A549 (cell line): Measurements from ENCODE around the gene CBR3.

Experiments used
- ESRRA ChIP-seq: fragments of 150-350 bp; IDR thresholded peaks from 2 replicates; pipeline ENCODE4 v1.6.1; 2014; ENCODE audit warnings: mild to moderate bottlenecking, low read length, borderline replicate concordance
- MYC ChIP-seq: IDR thresholded peaks from 2 replicates; pipeline ENCODE4 v1.6.1; 2012; ENCODE audit warnings: mild to moderate bottlenecking, inconsistent platforms, low read length, improper control_type of control experiment, borderline replicate concordance
- PHF8 ChIP-seq: fragments of 200-600 bp; sonication (generic); IDR thresholded peaks from 2 replicates; pipeline ENCODE4 v1.6.1; 2016; ENCODE audit warnings: low read depth, mild to moderate bottlenecking, antibody characterized with exemption, moderate library complexity, borderline replicate concordance
- POLR2A ChIP-seq: IDR thresholded peaks from 2 replicates; pipeline ENCODE4 v1.6.1; 2012; ENCODE audit warnings: mild to moderate bottlenecking, low read length
- RCOR1 ChIP-seq: fragments of 150-350 bp; IDR thresholded peaks from 2 replicates; pipeline ENCODE4 v1.6.1; 2014; ENCODE audit warnings: antibody characterized with exemption, low read length, low read depth
- SMC3 ChIP-seq: fragments of >200 bp; sonication (Bioruptor Twin); formaldehyde crosslinking; IDR thresholded peaks from 3 replicates; pipeline ENCODE4 v1.6.1; 2018; ENCODE audit warnings: inconsistent platforms
- TP53 ChIP-seq: fragments of 250-450 bp; sonication (Bioruptor Pico); IDR thresholded peaks from 2 replicates; pipeline ENCODE4 v1.5.0; 2021; ENCODE audit warnings: mild to moderate bottlenecking, moderate library complexity
- TF ChIP-seq, protein P1 (sequence below): fragments of >200 bp; sonication (Bioruptor Twin); formaldehyde crosslinking; IDR thresholded peaks from 3 replicates; pipeline ENCODE4 v1.5.1; 2016
- TF ChIP-seq, protein P2 (sequence below): fragments of 250-450 bp; sonication (Bioruptor Pico); IDR thresholded peaks from 2 replicates; pipeline ENCODE4 v1.5.0; 2021; ENCODE audit warnings: mild to moderate bottlenecking, moderate library complexity, borderline replicate concordance
- TF ChIP-seq, protein P3 (sequence below): IDR thresholded peaks from 2 replicates; pipeline ENCODE4 v1.6.1; 2012
- TF ChIP-seq, protein P4 (sequence below): fragments of 200-600 bp; sonication (generic); IDR thresholded peaks from 2 replicates; pipeline ENCODE4 v1.6.1; 2016; ENCODE audit warnings: antibody characterized with exemption, mild to moderate bottlenecking, moderate library complexity
- TF ChIP-seq, protein P5 (sequence below): IDR thresholded peaks from 2 replicates; pipeline ENCODE4 v1.6.1; 2012

DNA sequence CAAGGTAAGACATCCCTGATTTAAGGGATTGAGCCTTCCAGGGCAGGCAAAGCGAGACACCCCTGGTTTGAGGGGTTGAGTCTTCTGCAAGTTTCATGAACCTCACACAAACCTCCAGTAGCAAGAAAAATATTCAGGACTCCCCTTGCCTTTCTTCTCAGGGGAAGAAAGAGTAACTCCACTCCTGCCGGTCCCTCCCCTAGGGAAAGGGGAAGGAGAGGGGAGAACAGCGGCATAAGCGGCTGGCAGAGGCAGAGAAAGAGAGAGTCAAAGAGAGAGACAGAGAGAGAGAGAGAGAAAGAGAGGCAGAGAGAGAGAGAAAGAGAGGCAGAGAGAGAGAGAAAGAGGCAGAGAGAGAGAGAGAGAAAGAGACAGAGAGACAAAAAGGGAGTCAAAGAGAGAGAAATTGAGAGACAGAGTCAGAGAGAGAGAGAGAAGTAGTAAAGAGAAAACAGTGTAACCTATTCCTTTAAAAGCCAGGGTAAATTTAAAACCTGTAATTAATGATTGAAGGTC, 29.5 kb upstream of the CBR3 start:
- TF ChIP-seq, protein P1, sequence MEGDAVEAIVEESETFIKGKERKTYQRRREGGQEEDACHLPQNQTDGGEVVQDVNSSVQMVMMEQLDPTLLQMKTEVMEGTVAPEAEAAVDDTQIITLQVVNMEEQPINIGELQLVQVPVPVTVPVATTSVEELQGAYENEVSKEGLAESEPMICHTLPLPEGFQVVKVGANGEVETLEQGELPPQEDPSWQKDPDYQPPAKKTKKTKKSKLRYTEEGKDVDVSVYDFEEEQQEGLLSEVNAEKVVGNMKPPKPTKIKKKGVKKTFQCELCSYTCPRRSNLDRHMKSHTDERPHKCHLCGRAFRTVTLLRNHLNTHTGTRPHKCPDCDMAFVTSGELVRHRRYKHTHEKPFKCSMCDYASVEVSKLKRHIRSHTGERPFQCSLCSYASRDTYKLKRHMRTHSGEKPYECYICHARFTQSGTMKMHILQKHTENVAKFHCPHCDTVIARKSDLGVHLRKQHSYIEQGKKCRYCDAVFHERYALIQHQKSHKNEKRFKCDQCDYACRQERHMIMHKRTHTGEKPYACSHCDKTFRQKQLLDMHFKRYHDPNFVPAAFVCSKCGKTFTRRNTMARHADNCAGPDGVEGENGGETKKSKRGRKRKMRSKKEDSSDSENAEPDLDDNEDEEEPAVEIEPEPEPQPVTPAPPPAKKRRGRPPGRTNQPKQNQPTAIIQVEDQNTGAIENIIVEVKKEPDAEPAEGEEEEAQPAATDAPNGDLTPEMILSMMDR: no peak
- TF ChIP-seq RCOR1 (no peak), MYC (no peak), POLR2A (no peak), ESRRA (no peak), PHF8 (no peak), SMC3 (no peak), TP53 (CRISPR knock-in tag) (no peak)
- TF ChIP-seq, protein P2, sequence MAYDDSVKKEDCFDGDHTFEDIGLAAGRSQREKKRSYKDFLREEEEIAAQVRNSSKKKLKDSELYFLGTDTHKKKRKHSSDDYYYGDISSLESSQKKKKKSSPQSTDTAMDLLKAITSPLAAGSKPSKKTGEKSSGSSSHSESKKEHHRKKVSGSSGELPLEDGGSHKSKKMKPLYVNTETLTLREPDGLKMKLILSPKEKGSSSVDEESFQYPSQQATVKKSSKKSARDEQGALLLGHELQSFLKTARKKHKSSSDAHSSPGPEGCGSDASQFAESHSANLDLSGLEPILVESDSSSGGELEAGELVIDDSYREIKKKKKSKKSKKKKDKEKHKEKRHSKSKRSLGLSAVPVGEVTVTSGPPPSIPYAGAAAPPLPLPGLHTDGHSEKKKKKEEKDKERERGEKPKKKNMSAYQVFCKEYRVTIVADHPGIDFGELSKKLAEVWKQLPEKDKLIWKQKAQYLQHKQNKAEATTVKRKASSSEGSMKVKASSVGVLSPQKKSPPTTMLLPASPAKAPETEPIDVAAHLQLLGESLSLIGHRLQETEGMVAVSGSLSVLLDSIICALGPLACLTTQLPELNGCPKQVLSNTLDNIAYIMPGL (CRISPR knock-in tag): no peak
- TF ChIP-seq, protein P3, sequence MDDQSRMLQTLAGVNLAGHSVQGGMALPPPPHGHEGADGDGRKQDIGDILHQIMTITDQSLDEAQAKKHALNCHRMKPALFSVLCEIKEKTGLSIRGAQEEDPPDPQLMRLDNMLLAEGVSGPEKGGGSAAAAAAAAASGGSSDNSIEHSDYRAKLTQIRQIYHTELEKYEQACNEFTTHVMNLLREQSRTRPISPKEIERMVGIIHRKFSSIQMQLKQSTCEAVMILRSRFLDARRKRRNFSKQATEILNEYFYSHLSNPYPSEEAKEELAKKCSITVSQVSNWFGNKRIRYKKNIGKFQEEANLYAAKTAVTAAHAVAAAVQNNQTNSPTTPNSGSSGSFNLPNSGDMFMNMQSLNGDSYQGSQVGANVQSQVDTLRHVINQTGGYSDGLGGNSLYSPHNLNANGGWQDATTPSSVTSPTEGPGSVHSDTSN: no peak
- TF ChIP-seq, protein P4, sequence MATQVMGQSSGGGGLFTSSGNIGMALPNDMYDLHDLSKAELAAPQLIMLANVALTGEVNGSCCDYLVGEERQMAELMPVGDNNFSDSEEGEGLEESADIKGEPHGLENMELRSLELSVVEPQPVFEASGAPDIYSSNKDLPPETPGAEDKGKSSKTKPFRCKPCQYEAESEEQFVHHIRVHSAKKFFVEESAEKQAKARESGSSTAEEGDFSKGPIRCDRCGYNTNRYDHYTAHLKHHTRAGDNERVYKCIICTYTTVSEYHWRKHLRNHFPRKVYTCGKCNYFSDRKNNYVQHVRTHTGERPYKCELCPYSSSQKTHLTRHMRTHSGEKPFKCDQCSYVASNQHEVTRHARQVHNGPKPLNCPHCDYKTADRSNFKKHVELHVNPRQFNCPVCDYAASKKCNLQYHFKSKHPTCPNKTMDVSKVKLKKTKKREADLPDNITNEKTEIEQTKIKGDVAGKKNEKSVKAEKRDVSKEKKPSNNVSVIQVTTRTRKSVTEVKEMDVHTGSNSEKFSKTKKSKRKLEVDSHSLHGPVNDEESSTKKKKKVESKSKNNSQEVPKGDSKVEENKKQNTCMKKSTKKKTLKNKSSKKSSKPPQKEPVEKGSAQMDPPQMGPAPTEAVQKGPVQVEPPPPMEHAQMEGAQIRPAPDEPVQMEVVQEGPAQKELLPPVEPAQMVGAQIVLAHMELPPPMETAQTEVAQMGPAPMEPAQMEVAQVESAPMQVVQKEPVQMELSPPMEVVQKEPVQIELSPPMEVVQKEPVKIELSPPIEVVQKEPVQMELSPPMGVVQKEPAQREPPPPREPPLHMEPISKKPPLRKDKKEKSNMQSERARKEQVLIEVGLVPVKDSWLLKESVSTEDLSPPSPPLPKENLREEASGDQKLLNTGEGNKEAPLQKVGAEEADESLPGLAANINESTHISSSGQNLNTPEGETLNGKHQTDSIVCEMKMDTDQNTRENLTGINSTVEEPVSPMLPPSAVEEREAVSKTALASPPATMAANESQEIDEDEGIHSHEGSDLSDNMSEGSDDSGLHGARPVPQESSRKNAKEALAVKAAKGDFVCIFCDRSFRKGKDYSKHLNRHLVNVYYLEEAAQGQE: no peak
- TF ChIP-seq, protein P5, sequence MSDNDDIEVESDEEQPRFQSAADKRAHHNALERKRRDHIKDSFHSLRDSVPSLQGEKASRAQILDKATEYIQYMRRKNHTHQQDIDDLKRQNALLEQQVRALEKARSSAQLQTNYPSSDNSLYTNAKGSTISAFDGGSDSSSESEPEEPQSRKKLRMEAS: no peak
